Adipocyte (in vitro differentiated cells): ENCODE results near the gene RFTN1.

ENCODE experiments used
- DNase-seq: peaks from one replicate; pipeline ENCODE4 v3.0.0-alpha.2; 2015; ENCODE audit warnings: low read depth
- H3K27me3 ChIP-seq: replicated peaks from 2 replicates; pipeline ENCODE4 v1.7.0; 2013; ENCODE audit warnings: mild to moderate bottlenecking, low read length, moderate library complexity; ENCODE audit not compliant: control insufficient read depth, insufficient read depth
- H3K36me3 ChIP-seq: 2 replicates; pipeline ENCODE4 v1.7.0; 2013; ENCODE audit warnings: low read length, mild to moderate bottlenecking, moderate library complexity; ENCODE audit not compliant: control insufficient read depth, insufficient read depth, severe bottlenecking
- H3K4me1 ChIP-seq: 2 replicates; pipeline ENCODE4 v1.7.0; 2013; ENCODE audit warnings: mild to moderate bottlenecking, low read length, moderate library complexity; ENCODE audit not compliant: control insufficient read depth, insufficient read depth
- H3K4me3 ChIP-seq: 2 replicates; pipeline ENCODE4 v1.7.0; 2013; ENCODE audit warnings: mild to moderate bottlenecking, low read length, moderate library complexity
- H3K9ac ChIP-seq: 2 replicates; pipeline ENCODE4 v1.7.0; 2013; ENCODE audit warnings: mild to moderate bottlenecking, low read length, moderate library complexity
- H3K9me3 ChIP-seq: 2 replicates; pipeline ENCODE4 v1.7.0; 2013; ENCODE audit warnings: mild to moderate bottlenecking, low read length, moderate library complexity; ENCODE audit not compliant: control insufficient read depth

The RFTN1 gene

GRCh38 chr3:16426029-16426400 is 87.5 kb downstream of the RFTN1 start:
- no peak for DNase-seq
- no peak overlapping the region for H3K4me3 ChIP-seq
- peaks cover 4% of the 10 kb centered on the region for H3K36me3 ChIP-seq
- no peak overlapping the region for H3K9ac ChIP-seq
- H3K4me1 ChIP-seq = peaks cover 39% of the 10 kb centered on the region
- H3K9me3 ChIP-seq = no peaks in the 10 kb centered on the region
- H3K27me3 ChIP-seq = no peaks in the 10 kb centered on the region

- H3K4me1 ChIP-seq = peaks cover 35% of the 10 kb centered on the region
- no peaks in the 10 kb centered on the region for H3K36me3 ChIP-seq
- no peak overlapping the region for H3K4me3 ChIP-seq
- H3K9me3 ChIP-seq = no peaks in the 10 kb centered on the region
- no peaks in the 10 kb centered on the region for H3K27me3 ChIP-seq
- no peak for DNase-seq
- H3K9ac ChIP-seq = no peak overlapping the region
Observed at GRCh38 chr3:16425398-16426028, 88.0 kb downstream of the RFTN1 start.

GRCh38 chr3:16423947-16424673 is 89.4 kb downstream of the RFTN1 start:
- Histone ChIP-seq H3K27me3 (no peaks in the 10 kb centered on the region), H3K9me3 (no peaks in the 10 kb centered on the region), H3K4me1 (peaks cover 39% of the 10 kb centered on the region), H3K9ac (no peak overlapping the region), H3K36me3 (no peaks in the 10 kb centered on the region), H3K4me3 (no peak overlapping the region)
- no peak for DNase-seq

- H3K9me3 ChIP-seq = no peaks in the 10 kb centered on the region
- peaks cover 36% of the 10 kb centered on the region for H3K4me1 ChIP-seq
- H3K9ac ChIP-seq = no peak overlapping the region
- no peak overlapping the region for H3K4me3 ChIP-seq
- H3K27me3 ChIP-seq = no peaks in the 10 kb centered on the region
- no peaks in the 10 kb centered on the region for H3K36me3 ChIP-seq
- DNase-seq = no peak
Observed at GRCh38 chr3:16423298-16423697, 90.2 kb downstream of the RFTN1 start.

- Histone ChIP-seq H3K4me3 (no peak overlapping the region), H3K4me1 (peaks cover 31% of the 10 kb centered on the region), H3K27me3 (no peaks in the 10 kb centered on the region), H3K9ac (no peak overlapping the region), H3K36me3 (no peaks in the 10 kb centered on the region), H3K9me3 (no peaks in the 10 kb centered on the region)
- peak; percentile 33 for DNase-seq
Observed at GRCh38 chr3:16419640-16420241, 93.8 kb downstream of the RFTN1 start.

- no peaks in the 10 kb centered on the region for H3K9me3 ChIP-seq
- no peaks in the 10 kb centered on the region for H3K27me3 ChIP-seq
- DNase-seq = no peak
- no peak overlapping the region for H3K9ac ChIP-seq
- H3K4me3 ChIP-seq = no peak overlapping the region
- peaks cover 31% of the 10 kb centered on the region for H3K4me1 ChIP-seq
- no peaks in the 10 kb centered on the region for H3K36me3 ChIP-seq
Observed at GRCh38 chr3:16417945-16418739, 95.4 kb downstream of the RFTN1 start.

GRCh38 chr3:16415911-16416476 is 97.5 kb downstream of the RFTN1 start:
- Histone ChIP-seq H3K36me3 (no peaks in the 10 kb centered on the region), H3K4me3 (no peak overlapping the region), H3K9ac (no peak overlapping the region), H3K27me3 (no peaks in the 10 kb centered on the region), H3K9me3 (no peaks in the 10 kb centered on the region), H3K4me1 (peaks cover 31% of the 10 kb centered on the region)
- DNase-seq = peak; percentile 60

- Histone ChIP-seq H3K4me3 (no peak overlapping the region), H3K9me3 (no peaks in the 10 kb centered on the region), H3K36me3 (peaks cover 7% of the 10 kb centered on the region), H3K27me3 (no peaks in the 10 kb centered on the region), H3K9ac (no peak overlapping the region), H3K4me1 (peaks cover 18% of the 10 kb centered on the region)
- no peak for DNase-seq
Observed at GRCh38 chr3:16413321-16413720, 100.2 kb downstream of the RFTN1 start.

- Histone ChIP-seq H3K36me3 (peaks cover 7% of the 10 kb centered on the region), H3K27me3 (no peaks in the 10 kb centered on the region), H3K4me3 (no peak overlapping the region), H3K9ac (no peak overlapping the region), H3K4me1 (peaks cover 22% of the 10 kb centered on the region), H3K9me3 (no peaks in the 10 kb centered on the region)
- DNase-seq = no peak
Observed at GRCh38 chr3:16412192-16412800, 101.2 kb downstream of the RFTN1 start.

GRCh38 chr3:16411441-16411840 is 102.1 kb downstream of the RFTN1 start:
- no peak for DNase-seq
- H3K4me1 ChIP-seq = peaks cover 28% of the 10 kb centered on the region
- no peak overlapping the region for H3K9ac ChIP-seq
- H3K9me3 ChIP-seq = no peaks in the 10 kb centered on the region
- no peaks in the 10 kb centered on the region for H3K27me3 ChIP-seq
- H3K4me3 ChIP-seq = no peak overlapping the region
- peaks cover 7% of the 10 kb centered on the region for H3K36me3 ChIP-seq
